Tibial nerve (tissue), 4 donors: ENCODE measurements around the gene C14orf119. TPM values are rescaled to one million over a fixed set of nuclear protein-coding genes. Genes with fewer than 3 reads are reported as not detected.

ENCODE experiments used
- DNase-seq, 2 donors: peaks; one replicate each; pipeline ENCODE4 v3.0.0-alpha.2; 2019; ENCODE audit warnings: low spot score in 2 of 2
- H3K27ac ChIP-seq, 4 donors: fragments of 200-600 bp; sonication (generic) in 3 of 4; one replicate each; pipeline ENCODE4 v1.5.1; 2017 to 2019; ENCODE audit warnings: mild to moderate bottlenecking in 1 of 4
- H3K27me3 ChIP-seq, 2 donors: fragments of 200-600 bp; sonication (generic) in 1 of 2; one replicate each; pipeline versions ENCODE4 v1.5.1 to v1.6.0; 2017 to 2019
- H3K36me3 ChIP-seq, 3 donors: fragments of 200-600 bp; sonication (generic); one replicate each; pipeline ENCODE4 v1.5.1; 2018 to 2019
- H3K4me1 ChIP-seq, 4 donors: fragments of 200-600 bp; sonication (generic) in 3 of 4; one replicate each; pipeline ENCODE4 v1.5.1; 2017 to 2019
- H3K4me3 ChIP-seq, 4 donors: fragments of 200-600 bp; sonication (generic) in 3 of 4; one replicate each; pipeline ENCODE4 v1.5.1; 2017 to 2019; ENCODE audit warnings: mild to moderate bottlenecking in 1 of 4, moderate library complexity in 1 of 4
- H3K9me3 ChIP-seq, 4 donors: fragments of 200-600 bp; sonication (generic) in 3 of 4; one replicate each; pipeline ENCODE4 v1.5.1; 2017 to 2019
- EP300 ChIP-seq, 2 donors: sonication (generic); formaldehyde crosslinking; IDR thresholded peaks; one replicate each; pipeline ENCODE4 v1.6.1; 2017; ENCODE audit warnings: antibody characterized with exemption in 2 of 2, mild to moderate bottlenecking in 1 of 2
- POLR2A ChIP-seq, 2 donors: fragments of 450-650 bp; IDR thresholded peaks; one replicate each; pipeline ENCODE4 v1.6.1; 2017; ENCODE audit warnings: antibody characterized with exemption in 2 of 2, mild to moderate bottlenecking in 2 of 2, moderate library complexity in 2 of 2
- WGBS, 2 donors: methylation state at CpG; one replicate each; pipeline ENCODE4 v1.1.5; 2018; 5-methylcytosine and 5-hydroxymethylcytosine counted together
- total RNA-seq, 4 donors: library from RNA; depleted of rRNA; stranded (reverse); fragments of >200 nt; gene quantifications; one replicate each; pipeline ENCODE4 v1.1.0, GENCODE V29; 2016
- TF ChIP-seq, protein P1 (sequence below), 5 experiments: fragments of 200-600 bp in 3 of 5; fragments of 450-650 bp in 2 of 5; sonication (generic) in 3 of 5; IDR thresholded peaks; one replicate each; pipeline ENCODE4 v1.5.1; 2016 to 2019; ENCODE audit warnings: antibody characterized with exemption in 5 of 5, mild to moderate bottlenecking in 3 of 5, moderate library complexity in 2 of 5

The C14orf119 gene
- total RNA-seq, 4 donors from 2014 or later, result 15.5 to 35.1 (median 21.7) TPM

DNA sequence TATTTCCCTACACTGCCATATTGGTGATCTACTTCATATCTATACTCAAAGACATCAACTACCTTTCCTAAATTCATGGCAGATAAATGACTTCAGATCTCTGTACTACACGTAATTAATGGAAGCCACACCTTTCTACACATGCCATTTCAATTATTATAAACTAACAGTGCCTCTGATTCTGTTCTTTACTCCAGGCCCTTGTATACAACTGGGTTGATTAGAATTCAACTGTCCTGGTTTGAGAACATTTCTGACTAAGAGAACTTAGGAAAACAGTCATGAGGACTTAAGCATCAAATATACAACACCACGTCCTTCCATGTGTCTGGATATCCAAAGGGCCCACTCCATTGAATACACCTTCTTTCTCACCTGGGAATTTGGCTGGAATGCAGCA lies 2.2 kb upstream of the C14orf119 start:
- no peaks in the 10 kb centered on the region for H3K9me3 ChIP-seq
- H3K27ac ChIP-seq, result no peak overlapping the region
- no peak for TF ChIP-seq EP300 (IDR thresholded peaks at IDR 0.05)
- TF ChIP-seq, protein P1, sequence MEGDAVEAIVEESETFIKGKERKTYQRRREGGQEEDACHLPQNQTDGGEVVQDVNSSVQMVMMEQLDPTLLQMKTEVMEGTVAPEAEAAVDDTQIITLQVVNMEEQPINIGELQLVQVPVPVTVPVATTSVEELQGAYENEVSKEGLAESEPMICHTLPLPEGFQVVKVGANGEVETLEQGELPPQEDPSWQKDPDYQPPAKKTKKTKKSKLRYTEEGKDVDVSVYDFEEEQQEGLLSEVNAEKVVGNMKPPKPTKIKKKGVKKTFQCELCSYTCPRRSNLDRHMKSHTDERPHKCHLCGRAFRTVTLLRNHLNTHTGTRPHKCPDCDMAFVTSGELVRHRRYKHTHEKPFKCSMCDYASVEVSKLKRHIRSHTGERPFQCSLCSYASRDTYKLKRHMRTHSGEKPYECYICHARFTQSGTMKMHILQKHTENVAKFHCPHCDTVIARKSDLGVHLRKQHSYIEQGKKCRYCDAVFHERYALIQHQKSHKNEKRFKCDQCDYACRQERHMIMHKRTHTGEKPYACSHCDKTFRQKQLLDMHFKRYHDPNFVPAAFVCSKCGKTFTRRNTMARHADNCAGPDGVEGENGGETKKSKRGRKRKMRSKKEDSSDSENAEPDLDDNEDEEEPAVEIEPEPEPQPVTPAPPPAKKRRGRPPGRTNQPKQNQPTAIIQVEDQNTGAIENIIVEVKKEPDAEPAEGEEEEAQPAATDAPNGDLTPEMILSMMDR (IDR thresholded peaks at IDR 0.05), result no peak
- TF ChIP-seq POLR2A (IDR thresholded peaks at IDR 0.05), result no peak
- WGBS, 2 donors, result 58 to 63% methylated on average over 2 of the region's 2 CpGs
- no peak for DNase-seq
- no peaks in the 10 kb centered on the region for H3K27me3 ChIP-seq
- peaks cover 0 to 40% (median 24%) of the 10 kb centered on the region in 4 donors for H3K4me1 ChIP-seq
- H3K36me3 ChIP-seq, result peaks cover 3 to 53% (median 17%) of the 10 kb centered on the region in 3 donors
- H3K4me3 ChIP-seq, result no peak overlapping the region

DNA sequence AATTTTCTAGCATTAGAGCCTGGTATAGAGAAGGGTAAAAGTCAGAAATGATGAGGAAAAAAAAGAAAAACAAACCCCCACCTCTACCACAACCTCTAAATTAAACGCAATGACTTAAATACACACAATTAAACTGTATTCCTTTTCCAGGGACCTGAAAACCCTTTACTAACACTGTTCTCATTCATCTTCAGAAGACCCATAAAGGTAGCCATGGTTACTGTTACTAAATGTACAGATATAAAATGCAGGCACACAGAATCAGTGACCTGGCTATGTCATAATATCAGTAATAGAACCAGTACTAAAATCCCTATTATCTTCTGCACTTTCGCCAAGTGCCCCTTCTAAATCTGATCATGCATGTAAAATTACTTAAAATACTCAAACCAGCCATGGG lies 1.8 kb upstream of the C14orf119 start:
- WGBS, 2 donors, result 71 to 74% methylated on average over 2 of the region's 2 CpGs
- TF ChIP-seq POLR2A (IDR thresholded peaks at IDR 0.05) (no peak), EP300 (IDR thresholded peaks at IDR 0.05) (no peak)
- TF ChIP-seq, protein P1 (IDR thresholded peaks at IDR 0.05), result no peak
- DNase-seq, result no peak
- no peaks in the 10 kb centered on the region for H3K27me3 ChIP-seq
- peaks cover 0 to 40% (median 24%) of the 10 kb centered on the region in 4 donors for H3K4me1 ChIP-seq
- peaks cover 3 to 53% (median 17%) of the 10 kb centered on the region in 3 donors for H3K36me3 ChIP-seq
- no peaks in the 10 kb centered on the region for H3K9me3 ChIP-seq
- no peak overlapping the region for H3K27ac ChIP-seq
- H3K4me3 ChIP-seq, result peak overlapping the region in 2 of 4 donors; percentile 69 to 92

DNA sequence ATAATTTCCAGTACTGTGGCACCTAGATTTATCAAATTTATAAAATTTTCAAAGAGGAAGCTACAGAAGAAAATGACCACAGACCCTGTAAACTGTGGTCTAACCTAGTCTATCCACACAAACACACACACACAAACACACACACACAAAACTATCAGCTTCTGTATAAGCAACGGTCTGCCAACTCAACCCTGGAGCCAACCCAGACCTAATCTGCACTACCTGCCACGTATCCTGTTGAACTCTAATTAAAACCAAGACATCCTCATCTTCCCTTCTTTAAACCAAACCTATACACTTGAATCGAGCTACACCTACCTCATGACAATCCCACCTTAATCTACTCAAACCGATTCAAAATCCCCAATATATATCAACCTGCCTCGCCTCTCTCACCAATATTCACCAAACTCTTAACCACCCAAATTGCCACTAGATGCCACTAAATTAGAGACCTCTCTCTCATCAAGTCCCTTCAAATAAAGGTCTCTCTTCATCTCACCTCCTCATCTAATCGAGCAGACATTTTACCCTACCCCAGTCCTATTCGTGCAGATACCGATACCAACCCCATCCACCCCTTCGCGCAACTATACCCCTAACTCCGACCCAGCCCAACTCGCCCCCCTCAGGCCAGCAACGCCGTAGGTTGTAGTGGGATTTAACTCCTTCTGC lies 1.2 kb upstream of the C14orf119 start:
- H3K36me3 ChIP-seq, result peaks cover 3 to 53% (median 17%) of the 10 kb centered on the region in 3 donors
- 1 to 3% methylated on average over 14 of the region's 14 CpGs for WGBS, 2 donors
- DNase-seq, result no peak
- TF ChIP-seq, protein P1 (IDR thresholded peaks at IDR 0.05), result no peak
- no peak for TF ChIP-seq EP300 (IDR thresholded peaks at IDR 0.05)
- no peak for TF ChIP-seq POLR2A (IDR thresholded peaks at IDR 0.05)
- H3K4me1 ChIP-seq, result peaks cover 0 to 40% (median 24%) of the 10 kb centered on the region in 4 donors
- H3K4me3 ChIP-seq, result peak overlapping the region; percentile 66 to 92 (median 68)
- no peaks in the 10 kb centered on the region for H3K9me3 ChIP-seq
- H3K27ac ChIP-seq, result peak overlapping the region; percentile 93 to 99 (median 94)
- no peaks in the 10 kb centered on the region for H3K27me3 ChIP-seq

DNA sequence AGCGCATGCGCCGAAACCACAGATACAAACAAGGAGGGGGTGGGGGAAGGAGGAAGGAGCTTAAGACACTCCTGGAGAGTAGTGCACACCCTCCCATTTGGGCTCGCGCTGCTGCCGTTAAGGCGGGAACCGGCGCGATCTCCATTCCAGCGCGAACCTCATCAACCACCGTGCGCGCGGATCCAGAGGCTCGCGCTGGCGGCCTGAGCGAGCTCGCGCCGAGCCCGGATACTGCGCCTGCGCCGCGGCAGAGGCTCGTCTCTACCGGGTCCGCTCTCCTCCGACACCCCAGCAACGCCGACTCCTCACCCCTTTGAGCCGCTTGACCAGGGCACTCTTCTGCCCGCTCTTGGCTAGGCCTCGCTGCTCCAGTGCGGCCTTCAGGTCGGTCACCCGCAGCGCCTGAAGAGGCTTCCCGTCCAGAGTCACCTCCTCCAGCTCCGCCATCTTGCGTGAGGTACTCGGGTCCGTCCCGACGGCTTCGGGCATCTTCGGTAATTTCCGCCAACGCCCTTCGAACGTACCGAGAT lies 574 bp upstream of the C14orf119 start, which contains the start of gene ACIN1:
Gene ACIN1, minus strand, starts transcription at position 471 of the 530 bp plus-strand sequence. Its CDS starts 24 bp downstream, at position 447.
- TF ChIP-seq POLR2A (IDR thresholded peaks at IDR 0.05) (peak; percentile 57 to 88), EP300 (IDR thresholded peaks at IDR 0.05) (peak in 1 of 2 donors; percentile 94)
- TF ChIP-seq, protein P1 (IDR thresholded peaks at IDR 0.05), result no peak
- H3K36me3 ChIP-seq, result peaks cover 3 to 52% (median 14%) of the 10 kb centered on the region in 3 donors
- 0 to 1% methylated on average over 40 to 49 of the region's 55 CpGs for WGBS, 2 donors
- no peaks in the 10 kb centered on the region for H3K27me3 ChIP-seq
- no peaks in the 10 kb centered on the region for H3K9me3 ChIP-seq
- H3K27ac ChIP-seq, result peak within 1 kb of the TSS; percentile 93 to 99 (median 96)
- DNase-seq, result peak; percentile 37 to 61
- H3K4me1 ChIP-seq, result peaks cover 0 to 40% (median 24%) of the 10 kb centered on the region in 4 donors
- H3K4me3 ChIP-seq, result peak within 1 kb of the TSS; percentile 66 to 92 (median 68)

DNA sequence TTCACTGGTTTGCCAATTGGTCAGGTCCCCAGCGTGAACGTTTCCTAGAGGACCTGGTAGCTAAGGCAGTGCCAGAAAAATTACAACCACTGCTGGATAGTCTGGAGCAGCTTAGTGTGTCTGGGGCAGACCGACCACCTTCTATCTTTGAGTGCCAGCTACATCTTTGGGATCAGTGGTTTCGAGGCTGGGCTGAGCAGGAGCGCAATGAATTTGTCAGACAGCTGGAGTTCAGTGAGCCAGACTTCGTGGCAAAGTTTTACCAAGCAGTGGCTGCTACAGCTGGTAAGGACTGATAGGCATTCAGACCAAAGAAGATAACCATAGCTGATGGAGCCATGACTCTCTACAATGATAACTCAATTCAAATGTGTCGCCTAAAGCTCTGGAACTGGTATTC lies 2.5 kb downstream of the C14orf119 start:
- no peak for DNase-seq
- no peaks in the 10 kb centered on the region for H3K9me3 ChIP-seq
- H3K4me3 ChIP-seq, result no peak overlapping the region
- 93 to 94% methylated on average over 7 of the region's 7 CpGs for WGBS, 2 donors
- H3K27me3 ChIP-seq, result no peaks in the 10 kb centered on the region
- TF ChIP-seq EP300 (IDR thresholded peaks at IDR 0.05), result no peak
- peaks cover 0 to 22% (median 0%) of the 10 kb centered on the region in 3 donors for H3K36me3 ChIP-seq
- peaks cover 0 to 30% (median 23%) of the 10 kb centered on the region in 4 donors for H3K4me1 ChIP-seq
- H3K27ac ChIP-seq, result no peak overlapping the region
